Peyer's patch (tissue), 4 donors: ENCODE data around the gene WASL. TPM values are rescaled to one million over a fixed set of nuclear protein-coding genes. Genes with fewer than 3 reads are reported as not detected.

ENCODE experiments used
- DNase-seq, 3 donors: peaks; one replicate each; pipeline ENCODE4 v3.0.0-alpha.2; 2017 to 2019
- H3K27ac ChIP-seq, 4 donors: fragments of 200-600 bp; sonication (generic); one replicate each; pipeline ENCODE4 v1.5.1; 2016 to 2019
- H3K27me3 ChIP-seq, 2 donors: fragments of 200-600 bp; sonication (generic); one replicate each; pipeline ENCODE4 v1.5.1; 2019
- H3K36me3 ChIP-seq, 3 donors: fragments of 200-600 bp; sonication (generic); one replicate each; pipeline ENCODE4 v1.5.1; 2016 to 2019
- H3K4me1 ChIP-seq, 4 donors: fragments of 200-600 bp; sonication (generic); one replicate each; pipeline ENCODE4 v1.5.1; 2016 to 2019
- H3K4me3 ChIP-seq, 4 donors: fragments of 200-600 bp; sonication (generic); 1 replicate in 3 of 4; 2 replicates in 1 of 4; pipeline ENCODE4 v1.5.1; 2016 to 2019; ENCODE audit warnings: mild to moderate bottlenecking in 1 of 4
- H3K9me3 ChIP-seq, 4 donors: fragments of 200-600 bp; sonication (generic); one replicate each; pipeline ENCODE4 v1.5.1; 2016 to 2019; ENCODE audit warnings: mild to moderate bottlenecking in 1 of 4
- CTCF ChIP-seq, 6 experiments: fragments of 450-650 bp in 4 of 6; fragments of 200-600 bp in 2 of 6; sonication (generic) in 1 of 6; IDR thresholded peaks; one replicate each; pipeline ENCODE4 v1.5.1; 2017 to 2019; ENCODE audit warnings: antibody characterized with exemption in 6 of 6, mild to moderate bottlenecking in 3 of 6, moderate library complexity in 1 of 6
- POLR2A ChIP-seq, 2 donors: fragments of 450-650 bp; IDR thresholded peaks; one replicate each; pipeline ENCODE4 v1.5.1; 2017; ENCODE audit warnings: antibody characterized with exemption in 2 of 2, mild to moderate bottlenecking in 2 of 2, moderate library complexity in 2 of 2
- total RNA-seq, 4 donors: library from RNA; depleted of rRNA; stranded (reverse); fragments of >200 nt; gene quantifications; one replicate each; pipeline ENCODE4 v1.1.0, GENCODE V29; 2016

The WASL gene
- total RNA-seq, 4 donors from 2014 or later = 33.8 to 60.2 (median 51.5) TPM

GRCh38 chr7:123768493-123768892, 19.7 kb upstream of the WASL start:
- no peak for DNase-seq
- Histone ChIP-seq H3K27me3 (no peaks in the 10 kb centered on the region), H3K4me3 (no peak overlapping the region), H3K36me3 (no peaks in the 10 kb centered on the region), H3K9me3 (no peaks in the 10 kb centered on the region), H3K4me1 (no peaks in the 10 kb centered on the region), H3K27ac (no peak overlapping the region)
- TF ChIP-seq POLR2A (IDR thresholded peaks at IDR 0.05) = no peak
- TF ChIP-seq CTCF (IDR thresholded peaks at IDR 0.05) = no peak

GRCh38 chr7:123763191-123763661, 14.4 kb upstream of the WASL start:
- Histone ChIP-seq H3K9me3 (no peaks in the 10 kb centered on the region), H3K27me3 (no peaks in the 10 kb centered on the region), H3K27ac (no peak overlapping the region), H3K36me3 (no peaks in the 10 kb centered on the region), H3K4me1 (no peaks in the 10 kb centered on the region), H3K4me3 (no peak overlapping the region)
- DNase-seq = no peak
- no peak for TF ChIP-seq CTCF (IDR thresholded peaks at IDR 0.05)
- TF ChIP-seq POLR2A (IDR thresholded peaks at IDR 0.05) = no peak

GRCh38 chr7:123761729-123762128, 12.9 kb upstream of the WASL start:
- H3K36me3 ChIP-seq = no peaks in the 10 kb centered on the region

GRCh38 chr7:123757095-123757494, 8.3 kb upstream of the WASL start:
- no peak overlapping the region for H3K4me3 ChIP-seq
- TF ChIP-seq POLR2A (IDR thresholded peaks at IDR 0.05) = no peak
- no peak for TF ChIP-seq CTCF (IDR thresholded peaks at IDR 0.05)
- no peaks in the 10 kb centered on the region for H3K9me3 ChIP-seq
- no peaks in the 10 kb centered on the region for H3K27me3 ChIP-seq
- no peaks in the 10 kb centered on the region for H3K4me1 ChIP-seq
- DNase-seq = no peak
- no peak overlapping the region for H3K27ac ChIP-seq
- H3K36me3 ChIP-seq = no peaks in the 10 kb centered on the region

More at GRCh38 chr7:123761729-123762128, 12.9 kb upstream of the WASL start:
- TF ChIP-seq POLR2A (IDR thresholded peaks at IDR 0.05) (no peak), CTCF (IDR thresholded peaks at IDR 0.05) (no peak)
- H3K4me3 ChIP-seq = no peak overlapping the region
- DNase-seq = no peak
- no peaks in the 10 kb centered on the region for H3K27me3 ChIP-seq
- H3K4me1 ChIP-seq = no peaks in the 10 kb centered on the region
- H3K9me3 ChIP-seq = no peaks in the 10 kb centered on the region
- H3K27ac ChIP-seq = no peak overlapping the region

- Histone ChIP-seq H3K4me3 (no peak overlapping the region), H3K27ac (no peak overlapping the region), H3K36me3 (no peaks in the 10 kb centered on the region), H3K27me3 (no peaks in the 10 kb centered on the region), H3K4me1 (no peaks in the 10 kb centered on the region), H3K9me3 (no peaks in the 10 kb centered on the region)
- DNase-seq = no peak
- no peak for TF ChIP-seq CTCF (IDR thresholded peaks at IDR 0.05)
- TF ChIP-seq POLR2A (IDR thresholded peaks at IDR 0.05) = no peak
Measured at GRCh38 chr7:123755338-123755737, 6.5 kb upstream of the WASL start.
